Endometrium (tissue), 2 donors: ENCODE data around the gene ANAPC7.
"Not testable (repeated sequence)": the region's sequence is repeated elsewhere in the genome, so short reads cannot be mapped to it uniquely, and the experiment has no call there.

Source experiments
- FAIRE-seq: peaks from 2 replicates; lab custom pipeline; 2012; peaks lifted over from hg19 to GRCh38; lab: Jason Lieb, UNC
- donor health status: control.
- donor health status: control.

ANAPC7 gene

DNA sequence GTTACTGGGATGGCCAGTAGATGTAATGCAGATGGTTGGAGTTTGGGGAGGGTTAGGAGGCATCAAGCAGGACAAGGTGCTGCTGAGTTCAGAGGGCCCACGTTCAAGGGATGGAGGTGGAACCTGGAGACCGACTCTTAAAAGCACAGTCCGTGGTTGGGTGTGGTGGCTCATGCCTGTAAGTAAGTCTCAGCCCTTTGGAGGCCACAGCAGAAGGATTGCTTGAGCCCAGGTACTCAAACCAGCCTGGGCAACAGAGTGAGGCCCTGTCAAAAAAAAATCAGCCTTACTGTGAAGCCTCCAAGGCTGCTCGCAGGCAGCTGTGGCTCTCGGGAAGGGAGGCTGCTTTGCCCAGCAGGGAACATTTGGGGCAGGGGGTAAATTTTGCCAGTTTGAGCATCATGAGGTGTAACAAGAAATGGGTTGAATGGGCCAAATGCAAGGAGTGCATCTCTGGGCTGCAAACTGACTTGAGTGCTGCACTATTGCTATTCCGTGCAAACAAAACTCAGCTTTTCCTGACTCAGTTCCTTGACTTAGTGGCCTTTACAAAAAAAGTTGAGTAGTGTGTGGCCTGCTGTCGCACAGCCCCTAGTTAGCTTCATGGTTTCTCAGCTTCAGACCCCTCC, 55.0 kb downstream of the ANAPC7 start:
- no peak for FAIRE-seq

DNA sequence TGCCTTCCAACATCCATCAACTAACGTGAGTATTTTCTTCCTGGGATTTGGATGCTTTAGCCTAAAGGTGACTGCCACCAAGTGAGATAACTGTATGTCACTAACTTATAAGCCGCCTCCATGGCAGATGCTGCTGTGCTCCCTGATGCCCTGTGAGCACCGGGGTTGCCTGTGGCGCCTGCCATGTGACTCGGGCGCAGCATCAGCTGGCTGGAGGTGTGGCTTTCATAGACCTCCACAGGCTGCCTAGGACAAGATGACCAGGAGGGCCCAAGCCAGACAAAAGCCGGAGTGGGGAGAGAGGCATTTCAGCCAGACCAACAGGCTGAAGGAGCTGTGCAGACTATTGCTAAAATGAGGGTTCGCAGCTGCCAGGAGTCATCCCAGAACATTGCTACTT, 55.7 kb downstream of the ANAPC7 start:
- no peak for FAIRE-seq

DNA sequence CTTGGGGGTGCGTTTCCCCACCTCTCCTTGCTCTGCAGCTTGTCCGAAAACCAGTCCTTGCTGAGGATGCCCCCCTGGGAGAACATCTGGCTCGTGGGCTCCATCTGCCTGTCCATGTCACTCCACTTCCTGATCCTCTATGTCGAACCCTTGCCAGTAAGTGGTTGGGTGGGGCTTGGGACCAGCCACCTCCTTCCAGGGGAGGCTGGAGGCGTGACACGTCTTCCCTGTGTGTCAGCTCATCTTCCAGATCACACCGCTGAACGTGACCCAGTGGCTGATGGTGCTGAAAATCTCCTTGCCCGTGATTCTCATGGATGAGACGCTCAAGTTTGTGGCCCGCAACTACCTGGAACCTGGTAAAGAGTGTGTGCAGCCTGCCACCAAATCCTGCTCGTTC, 57.5 kb downstream of the ANAPC7 start:
- FAIRE-seq = no peak

DNA sequence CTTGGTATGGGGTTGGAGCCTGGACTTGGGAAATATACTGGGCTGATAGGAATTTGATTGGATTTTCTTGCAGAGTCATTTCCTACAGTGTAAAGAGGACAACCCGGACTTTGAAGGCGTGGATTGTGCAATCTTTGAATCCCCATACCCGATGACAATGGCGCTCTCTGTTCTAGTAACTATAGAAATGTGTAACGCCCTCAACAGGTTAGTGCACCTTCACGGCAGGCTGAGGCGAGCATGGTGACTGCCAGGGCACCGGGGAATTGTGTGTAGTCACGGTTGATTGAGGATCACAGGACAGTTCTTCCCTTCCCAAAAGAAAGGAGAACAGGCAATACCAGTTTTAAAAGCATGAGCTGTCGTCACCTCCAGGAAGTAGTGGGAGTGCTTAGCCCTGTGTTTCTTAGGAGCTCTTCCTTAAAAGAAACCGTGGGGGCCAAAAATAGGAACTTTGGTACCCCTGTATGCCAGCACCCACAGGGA, 58.3 kb downstream of the ANAPC7 start:
- no peak for FAIRE-seq

DNA sequence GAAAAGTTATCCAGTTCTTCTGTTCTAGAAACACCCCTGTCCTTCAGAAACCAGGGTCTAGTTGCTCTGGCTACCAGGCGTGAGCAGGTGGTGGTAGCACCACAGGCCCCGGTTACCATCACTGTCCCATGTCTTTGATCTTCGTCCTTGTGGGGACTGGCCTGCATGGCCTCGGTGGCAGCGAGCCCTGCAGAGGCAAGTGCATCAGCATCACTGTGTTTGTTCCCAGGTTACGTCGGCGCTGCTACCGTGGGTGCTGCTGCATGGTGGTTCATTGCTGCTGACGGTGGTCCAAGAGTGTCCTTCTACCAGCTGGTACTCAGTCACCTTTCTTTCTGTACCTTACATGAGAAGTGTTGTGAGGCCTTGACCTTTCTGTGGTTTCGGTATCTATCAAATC, 58.9 kb downstream of the ANAPC7 start:
- no peak for FAIRE-seq

DNA sequence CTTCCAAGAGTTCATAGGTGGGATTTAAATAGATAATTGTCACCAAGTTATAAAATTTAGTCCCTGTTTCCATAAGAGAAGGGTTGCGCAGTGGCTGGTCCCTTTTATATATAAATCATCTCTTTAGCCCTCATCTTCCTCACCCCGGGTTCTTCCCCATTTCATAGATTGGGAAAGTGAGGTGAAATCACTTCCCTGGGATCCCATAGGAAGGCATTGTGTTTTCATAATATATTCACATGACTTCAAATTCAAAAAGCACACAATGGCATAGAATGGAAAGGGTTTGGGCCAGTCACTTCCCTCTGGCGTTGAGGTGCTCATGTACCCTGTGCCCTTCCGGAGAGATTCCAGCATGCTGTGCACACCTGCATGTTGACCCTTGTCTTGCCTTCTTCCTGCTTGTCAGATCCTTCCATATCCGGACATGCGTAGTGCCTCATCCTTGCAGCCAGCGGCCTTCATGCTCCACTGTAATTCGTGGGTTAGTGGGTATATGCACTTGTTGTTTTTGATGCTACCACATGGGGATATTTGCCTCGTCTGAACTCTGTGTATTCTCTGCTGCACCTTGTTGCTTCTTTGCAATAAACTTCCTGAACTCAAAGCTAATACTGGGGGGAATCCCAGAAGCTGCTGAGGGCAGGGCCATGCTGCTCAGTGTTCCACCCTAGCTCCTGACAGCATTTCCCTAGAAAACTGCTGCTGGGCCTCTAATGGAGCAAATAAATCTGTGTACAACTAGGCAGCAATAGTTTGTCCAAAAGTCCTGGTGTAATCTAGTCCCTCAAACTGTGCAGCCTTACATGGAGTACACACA, 59.6 kb downstream of the ANAPC7 start:
- FAIRE-seq = no peak

DNA sequence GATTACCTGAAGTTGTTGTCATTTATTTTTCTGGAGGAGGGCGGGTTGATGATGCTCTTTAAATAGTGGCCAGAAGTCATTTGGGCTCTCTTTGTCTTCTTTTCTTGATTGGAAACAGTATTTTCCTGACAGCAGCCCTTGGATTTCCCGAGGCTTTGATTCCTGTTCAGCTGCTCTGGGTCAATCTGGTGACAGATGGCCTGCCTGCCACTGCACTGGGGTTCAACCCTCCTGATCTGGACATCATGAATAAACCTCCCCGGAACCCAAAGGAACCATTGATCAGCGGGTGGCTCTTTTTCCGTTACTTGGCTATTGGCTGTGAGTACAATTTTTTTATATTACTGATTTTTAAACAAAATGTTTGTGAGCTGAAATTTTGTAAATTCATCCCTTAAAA, 60.4 kb downstream of the ANAPC7 start:
- no peak for FAIRE-seq

DNA sequence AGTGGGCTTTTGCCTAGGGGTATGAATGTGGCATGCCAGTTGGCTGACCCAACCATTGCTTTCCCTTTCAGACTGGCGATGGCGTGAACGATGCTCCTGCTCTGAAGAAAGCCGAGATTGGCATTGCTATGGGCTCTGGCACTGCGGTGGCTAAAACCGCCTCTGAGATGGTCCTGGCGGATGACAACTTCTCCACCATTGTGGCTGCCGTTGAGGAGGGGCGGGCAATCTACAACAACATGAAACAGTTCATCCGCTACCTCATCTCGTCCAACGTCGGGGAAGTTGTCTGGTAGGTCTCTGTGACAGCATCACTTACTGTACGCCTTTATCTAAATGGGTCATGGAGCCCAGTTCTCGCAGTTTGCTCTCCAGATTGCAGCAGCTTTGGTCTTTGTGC, 61.4 kb downstream of the ANAPC7 start:
- FAIRE-seq = no peak

DNA sequence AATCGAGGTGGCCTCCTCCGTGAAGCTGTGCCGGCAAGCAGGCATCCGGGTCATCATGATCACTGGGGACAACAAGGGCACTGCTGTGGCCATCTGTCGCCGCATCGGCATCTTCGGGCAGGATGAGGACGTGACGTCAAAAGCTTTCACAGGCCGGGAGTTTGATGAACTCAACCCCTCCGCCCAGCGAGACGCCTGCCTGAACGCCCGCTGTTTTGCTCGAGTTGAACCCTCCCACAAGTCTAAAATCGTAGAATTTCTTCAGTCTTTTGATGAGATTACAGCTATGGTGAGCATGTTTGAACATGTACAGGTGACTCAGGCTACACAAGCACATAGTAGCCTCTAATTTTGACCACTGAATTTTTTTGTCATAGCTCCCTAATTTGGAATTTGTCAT, 62.8 kb downstream of the ANAPC7 start:
- no peak for FAIRE-seq

DNA sequence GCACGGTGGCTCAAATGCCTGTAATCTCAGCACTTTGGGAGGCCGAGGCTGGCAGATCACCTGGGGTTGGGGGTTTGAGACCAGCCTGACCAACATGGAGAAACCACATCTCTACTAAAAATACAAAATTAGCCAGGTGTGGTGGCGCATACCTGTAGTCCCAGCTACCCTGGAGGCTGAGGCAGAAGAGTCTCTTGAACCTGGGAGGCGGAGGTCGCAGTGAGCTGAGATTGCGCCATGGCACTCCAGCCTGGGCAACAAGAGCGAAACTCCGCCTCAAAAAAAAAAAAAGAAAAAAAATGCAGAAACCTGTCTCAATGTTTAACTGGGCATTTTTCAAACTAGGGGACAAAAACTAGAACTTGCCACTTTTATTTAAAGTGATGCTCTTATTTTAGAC, 63.2 kb downstream of the ANAPC7 start:
- FAIRE-seq = not testable (repeated sequence)

DNA sequence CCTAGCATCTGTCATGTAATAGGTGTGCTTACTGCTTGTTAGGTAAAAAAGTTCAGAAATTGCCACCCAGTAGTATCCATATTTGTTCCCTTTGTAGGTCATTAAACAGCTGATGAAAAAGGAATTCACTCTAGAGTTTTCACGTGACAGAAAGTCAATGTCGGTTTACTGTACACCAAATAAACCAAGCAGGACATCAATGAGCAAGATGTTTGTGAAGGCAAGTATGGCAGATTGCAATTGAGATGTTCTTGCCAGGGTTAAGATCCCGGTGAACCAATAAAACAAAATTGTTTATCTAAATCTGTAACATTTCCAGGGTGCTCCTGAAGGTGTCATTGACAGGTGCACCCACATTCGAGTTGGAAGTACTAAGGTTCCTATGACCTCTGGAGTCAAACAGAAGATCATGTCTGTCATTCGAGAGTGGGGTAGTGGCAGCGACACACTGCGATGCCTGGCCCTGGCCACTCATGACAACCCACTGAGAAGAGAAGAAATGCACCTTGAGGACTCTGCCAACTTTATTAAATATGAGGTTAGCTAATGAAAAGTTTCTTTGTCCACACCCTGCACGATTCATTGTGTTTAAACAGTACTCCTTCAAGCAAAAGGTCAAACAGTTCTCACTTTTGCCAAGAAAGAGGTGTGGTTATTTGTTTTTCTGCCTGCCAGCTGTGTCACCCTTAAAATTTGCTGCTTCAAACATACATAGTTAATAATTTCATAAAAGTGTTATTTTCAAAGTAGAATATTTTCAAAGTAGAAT, 64.1 kb downstream of the ANAPC7 start:
- FAIRE-seq = no peak

DNA sequence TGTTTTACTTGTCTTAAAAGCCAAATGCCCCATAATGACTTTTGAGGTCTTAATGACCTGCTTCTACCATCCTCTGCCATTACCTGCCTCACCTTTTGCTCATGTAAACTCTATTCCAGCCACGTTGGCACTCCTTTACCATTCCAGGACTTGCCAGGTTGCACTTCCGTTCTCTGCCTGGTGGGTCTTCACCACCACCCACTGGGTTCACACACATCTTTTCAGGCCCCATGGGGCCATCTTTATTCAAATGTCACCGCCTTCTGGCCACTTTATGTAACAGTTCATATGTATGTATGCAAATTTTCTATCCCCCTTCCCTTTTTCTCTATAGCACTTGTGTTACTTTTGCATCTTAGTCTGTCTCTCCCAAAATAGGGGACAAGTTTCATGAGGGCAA, 64.8 kb downstream of the ANAPC7 start:
- no peak for FAIRE-seq

DNA sequence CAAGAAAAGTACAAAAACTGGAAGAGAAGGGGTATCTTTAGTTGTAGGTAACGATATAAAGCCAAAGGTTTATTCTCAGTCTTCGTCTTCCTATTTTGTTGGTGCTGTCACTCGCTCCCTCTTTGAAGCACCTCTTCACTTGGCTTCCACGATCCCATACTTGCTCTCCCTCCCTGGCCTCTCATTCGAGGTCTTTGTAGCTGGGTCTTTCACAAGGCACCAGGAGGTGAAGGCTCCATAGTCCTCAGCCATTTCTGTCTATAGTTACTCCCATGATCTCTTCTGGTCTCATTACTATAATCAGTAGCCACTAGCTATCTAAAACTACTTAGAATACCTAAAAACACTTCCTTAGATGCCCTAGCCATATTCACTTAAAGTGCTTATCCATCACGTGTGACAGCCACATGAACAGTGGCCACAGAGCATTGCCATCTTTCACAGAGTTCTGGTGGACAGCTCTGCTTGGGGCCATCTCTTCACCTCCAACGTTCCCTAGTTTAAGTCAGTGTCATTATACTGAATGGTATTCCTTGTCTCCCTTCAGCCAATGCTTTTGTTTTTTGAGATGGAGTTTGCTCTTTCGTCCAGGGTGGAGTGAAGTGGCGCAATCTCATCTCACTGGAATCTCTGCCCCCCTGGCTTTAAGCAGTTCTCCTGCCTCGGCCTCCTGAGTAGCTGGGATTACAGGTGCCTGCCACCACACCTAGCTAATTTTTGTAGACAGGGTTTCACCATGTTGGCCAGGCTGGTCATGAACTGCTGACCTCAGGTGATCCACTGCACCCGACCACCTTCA, 65.4 kb downstream of the ANAPC7 start:
- no peak for FAIRE-seq

DNA sequence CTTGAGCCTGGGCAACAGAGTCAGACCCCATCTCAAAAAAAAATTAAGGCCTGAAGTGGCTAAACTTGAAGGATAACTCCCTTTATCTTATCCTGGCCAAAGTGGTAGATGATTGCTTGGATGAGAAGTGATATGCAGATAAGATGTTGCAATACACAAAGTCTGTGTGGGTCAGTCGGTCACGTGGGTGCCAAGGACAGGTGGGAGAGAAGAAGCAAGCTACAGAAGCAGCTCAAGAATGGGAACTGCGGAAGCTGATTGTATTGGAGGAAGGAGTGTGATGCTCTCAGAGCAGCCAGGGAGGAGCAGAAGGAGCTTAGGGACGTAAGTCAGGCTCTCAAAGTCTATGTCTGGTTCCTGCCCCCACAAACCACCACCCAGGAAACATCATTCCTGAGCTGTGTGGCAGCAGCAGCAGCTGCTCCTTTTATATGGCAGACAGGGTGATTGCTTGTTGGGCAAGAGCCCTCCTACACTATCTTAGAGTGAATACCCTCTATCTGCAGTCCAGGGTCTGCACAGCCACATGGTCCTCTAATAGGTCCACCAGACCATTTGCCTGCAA, 67.9 kb downstream of the ANAPC7 start:
- FAIRE-seq = no peak

DNA sequence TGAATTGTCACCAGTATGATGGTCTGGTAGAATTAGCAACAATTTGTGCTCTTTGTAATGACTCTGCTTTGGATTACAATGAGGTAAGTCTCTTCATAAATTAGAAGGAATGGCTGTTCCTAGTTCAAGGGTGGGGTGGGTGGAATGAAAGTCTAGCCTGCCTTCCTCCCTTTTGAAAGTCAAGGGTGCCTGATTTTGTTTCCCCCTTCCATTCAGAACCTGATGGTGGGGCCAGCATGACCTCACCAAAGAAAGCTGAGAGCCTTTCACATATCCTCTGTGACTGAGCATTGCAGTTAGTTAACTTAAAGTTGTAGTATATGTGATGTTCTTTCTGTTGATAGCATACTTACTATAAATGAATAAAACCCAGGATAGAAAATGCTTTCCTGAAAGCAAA, 70.3 kb downstream of the ANAPC7 start:
- no peak for FAIRE-seq

DNA sequence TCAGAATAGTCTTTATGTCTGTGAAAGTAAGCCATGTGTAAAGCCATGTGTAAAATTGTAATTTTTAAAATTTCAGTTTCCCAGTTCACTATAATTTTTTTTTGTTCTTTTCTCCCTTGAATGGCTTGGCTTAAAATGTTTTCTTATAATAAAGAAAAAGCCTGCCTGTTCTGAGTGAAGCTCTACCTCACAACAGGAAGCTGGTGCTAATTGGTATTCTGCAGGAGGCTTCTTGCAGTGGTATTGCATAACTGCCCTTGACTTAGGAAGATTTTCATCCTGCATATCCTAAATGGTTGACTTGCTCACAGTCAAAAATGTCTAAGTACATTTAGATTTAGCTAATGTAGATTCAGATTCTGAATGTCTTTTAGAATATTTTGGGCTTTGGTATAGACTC, 73.0 kb downstream of the ANAPC7 start:
- FAIRE-seq = no peak

DNA sequence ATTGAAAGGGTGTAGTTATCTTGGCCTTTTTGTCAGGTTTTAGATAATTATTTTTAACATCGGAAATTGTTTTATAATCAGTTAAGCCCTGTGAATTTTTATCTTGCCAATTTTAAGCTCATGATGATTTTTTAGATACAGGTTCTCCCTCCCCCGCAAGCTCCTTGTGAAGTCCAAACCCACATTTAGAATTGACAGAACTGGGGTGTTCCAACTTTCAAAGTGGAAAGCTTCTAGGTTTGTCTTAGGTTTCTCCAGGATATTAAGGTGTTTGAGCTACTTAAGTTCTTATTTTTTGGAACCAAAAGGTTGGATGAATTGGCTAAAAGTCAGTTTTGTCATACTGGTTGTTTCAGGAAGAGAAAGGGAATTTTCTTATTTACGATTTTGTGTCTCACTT, 73.4 kb downstream of the ANAPC7 start:
- FAIRE-seq = no peak

DNA sequence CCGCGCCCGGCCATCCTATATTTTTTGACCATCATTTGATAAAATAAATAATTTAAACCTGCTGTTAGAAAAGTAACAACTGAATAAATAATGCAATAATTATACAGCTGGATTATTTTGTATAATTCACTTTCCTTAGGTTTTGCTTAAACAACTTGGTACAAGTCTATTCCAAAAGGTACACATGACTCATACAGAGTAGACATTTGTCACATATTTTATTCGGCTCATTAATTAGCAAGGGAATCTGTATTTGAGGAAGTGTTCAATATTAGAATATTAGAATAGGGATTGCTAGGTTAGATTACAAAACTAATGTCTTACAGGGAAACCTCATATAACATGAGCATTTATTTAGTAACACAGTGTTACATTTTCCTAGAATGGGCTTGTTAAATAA, 73.8 kb downstream of the ANAPC7 start:
- no peak for FAIRE-seq
